Measurements from ENCODE around the gene KLF3.
A peak's percentile ranks its signal among the peaks of the same experiment; 100 is the strongest.

The KLF3 gene

GRCh38 chr4:38663090-38663800 lies 754 bp upstream of the KLF3 start:
- Histone ChIP-seq H3K9me2 (replicated peaks; ENCODE audit: control insufficient read depth, low read length) (no peaks in the 10 kb centered on the region), H3K4me2 (ENCODE audit: low read length) (peak overlapping the region; percentile 83), H3K4me3 (ENCODE audit: low read length) (peak overlapping the region; percentile 65), H3K4me1 (ENCODE audit: control insufficient read depth, low read length) (peaks cover 8% of the 10 kb centered on the region), H3K9me3 (ENCODE audit: control insufficient read depth, insufficient read depth, low read length) (no peaks in the 10 kb centered on the region), H3K36me3 (ENCODE audit: control insufficient read depth, low read length) (no peaks in the 10 kb centered on the region), H3K27me3 (ENCODE audit: control insufficient read depth, low read length) (peaks cover 80% of the 10 kb centered on the region), H4K20me1 (ENCODE audit: control insufficient read depth, insufficient read depth, low read depth, low read length) (no peaks in the 10 kb centered on the region; the same call in 1 of the 2 replicates), H3F3A (ENCODE audit: control insufficient read depth, insufficient read depth) (peaks cover 14% of the 10 kb centered on the region), H3K79me2 (ENCODE audit: control insufficient read depth, low read length) (no peaks in the 10 kb centered on the region), H3K27ac (ENCODE audit: low read depth, low read length) (no peak overlapping the region)
- TF ChIP-seq, protein P1, sequence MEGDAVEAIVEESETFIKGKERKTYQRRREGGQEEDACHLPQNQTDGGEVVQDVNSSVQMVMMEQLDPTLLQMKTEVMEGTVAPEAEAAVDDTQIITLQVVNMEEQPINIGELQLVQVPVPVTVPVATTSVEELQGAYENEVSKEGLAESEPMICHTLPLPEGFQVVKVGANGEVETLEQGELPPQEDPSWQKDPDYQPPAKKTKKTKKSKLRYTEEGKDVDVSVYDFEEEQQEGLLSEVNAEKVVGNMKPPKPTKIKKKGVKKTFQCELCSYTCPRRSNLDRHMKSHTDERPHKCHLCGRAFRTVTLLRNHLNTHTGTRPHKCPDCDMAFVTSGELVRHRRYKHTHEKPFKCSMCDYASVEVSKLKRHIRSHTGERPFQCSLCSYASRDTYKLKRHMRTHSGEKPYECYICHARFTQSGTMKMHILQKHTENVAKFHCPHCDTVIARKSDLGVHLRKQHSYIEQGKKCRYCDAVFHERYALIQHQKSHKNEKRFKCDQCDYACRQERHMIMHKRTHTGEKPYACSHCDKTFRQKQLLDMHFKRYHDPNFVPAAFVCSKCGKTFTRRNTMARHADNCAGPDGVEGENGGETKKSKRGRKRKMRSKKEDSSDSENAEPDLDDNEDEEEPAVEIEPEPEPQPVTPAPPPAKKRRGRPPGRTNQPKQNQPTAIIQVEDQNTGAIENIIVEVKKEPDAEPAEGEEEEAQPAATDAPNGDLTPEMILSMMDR (IDR thresholded peaks at IDR 0.05; ENCODE audit: low read depth, low read length, poor library complexity, severe bottlenecking): no peak
- peak; percentile 71; the same call in 1 of the 2 replicates for TF ChIP-seq EZH2phosphoT487 (IDR thresholded peaks at IDR 0.05; ENCODE audit: borderline replicate concordance, low read length)

GRCh38 chr4:38664706-38665401 lies 855 bp downstream of the KLF3 start:
- Histone ChIP-seq H3K9me3 (ENCODE audit: control insufficient read depth, insufficient read depth, low read length) (no peaks in the 10 kb centered on the region), H3K79me2 (ENCODE audit: control insufficient read depth, low read length) (no peaks in the 10 kb centered on the region), H3K4me1 (ENCODE audit: control insufficient read depth, low read length) (peaks cover 8% of the 10 kb centered on the region), H3K36me3 (ENCODE audit: control insufficient read depth, low read length) (no peaks in the 10 kb centered on the region), H3F3A (ENCODE audit: control insufficient read depth, insufficient read depth) (peaks cover 14% of the 10 kb centered on the region), H4K20me1 (ENCODE audit: control insufficient read depth, insufficient read depth, low read depth, low read length) (no peaks in the 10 kb centered on the region; the same call in 1 of the 2 replicates), H3K27me3 (ENCODE audit: control insufficient read depth, low read length) (peaks cover 82% of the 10 kb centered on the region), H3K4me3 (ENCODE audit: low read length) (peak overlapping the region; percentile 60), H3K4me2 (ENCODE audit: low read length) (peak overlapping the region; percentile 64), H3K27ac (ENCODE audit: low read depth, low read length) (no peak overlapping the region), H3K9me2 (replicated peaks; ENCODE audit: control insufficient read depth, low read length) (no peaks in the 10 kb centered on the region)
- peak; percentile 80; the same call in 1 of the 2 replicates for TF ChIP-seq EZH2phosphoT487 (IDR thresholded peaks at IDR 0.05; ENCODE audit: borderline replicate concordance, low read length)
- TF ChIP-seq, protein P1 (IDR thresholded peaks at IDR 0.05; ENCODE audit: low read depth, low read length, poor library complexity, severe bottlenecking): no peak

- H3K27ac ChIP-seq (ENCODE audit: low read depth, low read length): no peak overlapping the region
- no peak overlapping the region for H3K4me2 ChIP-seq (ENCODE audit: low read length)
- TF ChIP-seq, protein P1 (IDR thresholded peaks at IDR 0.05; ENCODE audit: low read depth, low read length, poor library complexity, severe bottlenecking): no peak
- no peak for TF ChIP-seq EZH2phosphoT487 (IDR thresholded peaks at IDR 0.05; ENCODE audit: borderline replicate concordance, low read length)
- H3K9me3 ChIP-seq (ENCODE audit: control insufficient read depth, insufficient read depth, low read length): no peaks in the 10 kb centered on the region
- H3K27me3 ChIP-seq (ENCODE audit: control insufficient read depth, low read length): peaks cover 87% of the 10 kb centered on the region
- H3K4me3 ChIP-seq (ENCODE audit: low read length): no peak overlapping the region
- H3F3A ChIP-seq (ENCODE audit: control insufficient read depth, insufficient read depth): peaks cover 14% of the 10 kb centered on the region
- H3K9me2 ChIP-seq (replicated peaks; ENCODE audit: control insufficient read depth, low read length): no peaks in the 10 kb centered on the region
- no peaks in the 10 kb centered on the region for H3K36me3 ChIP-seq (ENCODE audit: control insufficient read depth, low read length)
- peaks cover 8% of the 10 kb centered on the region for H3K4me1 ChIP-seq (ENCODE audit: control insufficient read depth, low read length)
- no peaks in the 10 kb centered on the region for H3K79me2 ChIP-seq (ENCODE audit: control insufficient read depth, low read length)
- H4K20me1 ChIP-seq (ENCODE audit: control insufficient read depth, insufficient read depth, low read depth, low read length): no peaks in the 10 kb centered on the region; the same call in 1 of the 2 replicates
These were observed 1.8 kb downstream of the KLF3 start for GRCh38 chr4:38665551-38666411.
